CD4-positive, alpha-beta T cell (primary cell): ENCODE measurements around the gene MAP3K7CL. TPM values are rescaled to one million over a fixed set of nuclear protein-coding genes. Genes with fewer than 3 reads are reported as not detected.

Source experiments
- ATAC-seq: fragments of 200-7000 bp; cut with Tn5 transposase; one replicate; pipeline ENCODE4 v1.10.0; 2022; ENCODE audit warnings: mild to moderate bottlenecking; ENCODE audit not compliant: poor library complexity
- CTCF ChIA-PET: fragments of 350-600 bp; sonication (Branson Sonifier 250); formaldehyde crosslinking; loops from one replicate; lab custom pipeline; 2021; ENCODE audit warnings: antibody characterized with exemption, inconsistent platforms; lab: Charles Lee
- POLR2A ChIA-PET: fragments of 350-600 bp; sonication (Branson Sonifier 250); formaldehyde crosslinking; loops from one replicate; lab custom pipeline; 2021; ENCODE audit warnings: antibody characterized with exemption, inconsistent platforms; lab: Charles Lee
- DNase-seq, 14 experiments: peaks; one replicate each; pipeline ENCODE4 v3.0.0-alpha.2; 2013 to 2020; ENCODE audit warnings: mixed read lengths in 2 of 14
- H3K27ac ChIP-seq, 2 donors: one replicate each; pipeline versions ENCODE4 v1.5.1 to v1.7.0; 2013; ENCODE audit warnings: low read length in 2 of 2, low read depth in 1 of 2, mild to moderate bottlenecking in 1 of 2
- H3K27me3 ChIP-seq, 2 experiments: 1 replicate in 1 of 2; 2 replicates in 1 of 2; pipeline versions ENCODE4 v1.6.1 to v1.7.0; 2013; ENCODE audit warnings: low read length in 2 of 2, control low read depth in 1 of 2, mild to moderate bottlenecking in 1 of 2, moderate library complexity in 1 of 2; ENCODE audit not compliant: insufficient read depth in 2 of 2, control insufficient read depth in 1 of 2
- H3K36me3 ChIP-seq: one replicate; pipeline ENCODE4 v1.6.1; 2013; ENCODE audit warnings: low read length, control low read depth; ENCODE audit not compliant: insufficient read depth
- H3K4me1 ChIP-seq: one replicate; pipeline ENCODE4 v1.6.1; 2013; ENCODE audit warnings: low read length, control low read depth; ENCODE audit not compliant: insufficient read depth
- H3K4me3 ChIP-seq: one replicate; pipeline ENCODE4 v1.5.1; 2013; ENCODE audit warnings: mild to moderate bottlenecking, low read length, moderate library complexity
- H3K9me3 ChIP-seq, 2 experiments: 1 replicate in 1 of 2; 2 replicates in 1 of 2; pipeline versions ENCODE4 v1.6.1 to v1.7.0; 2013; ENCODE audit warnings: low read length in 2 of 2, mild to moderate bottlenecking in 2 of 2, control low read depth in 1 of 2, moderate library complexity in 1 of 2; ENCODE audit not compliant: control insufficient read depth in 1 of 2, insufficient read depth in 1 of 2
- H3K27ac Mint-ChIP-seq: one replicate; pipeline ENCODE4 v1.8.0; 2020; ENCODE audit warnings: mixed read lengths
- H3K27me3 Mint-ChIP-seq: one replicate; pipeline ENCODE4 v1.8.0; 2021; ENCODE audit warnings: mixed read lengths
- H3K36me3 Mint-ChIP-seq: one replicate; pipeline ENCODE4 v1.8.0; 2021; ENCODE audit warnings: low read depth, mixed read lengths
- H3K4me1 Mint-ChIP-seq: one replicate; pipeline ENCODE4 v1.8.0; 2021; ENCODE audit warnings: low read depth, mixed read lengths
- H3K4me3 Mint-ChIP-seq: one replicate; pipeline ENCODE4 v1.8.0; 2020; ENCODE audit warnings: mild to moderate bottlenecking, mixed read lengths
- H3K9me3 Mint-ChIP-seq: one replicate; pipeline ENCODE4 v1.8.0; 2020; ENCODE audit warnings: mixed read lengths
- CTCF ChIP-seq: fragments of 200-600 bp; IDR thresholded peaks from one replicate; pipeline ENCODE4 v1.8.0; 2022; ENCODE audit warnings: antibody characterized with exemption, mild to moderate bottlenecking
- intact Hi-C, 2 experiments: fragments of 100-400 bp; cut with DNase I in 1 of 2; cut with micrococcal nuclease in 1 of 2; formaldehyde crosslinking; loops; one replicate each; pipeline versions ENCODE4 v1.15.1 to v1.9.0; 2023 to 2025; cut with DNase I, micrococcal nuclease
- total RNA-seq, 174 experiments: library from RNA in 2 of 174; stranded (reverse) in 2 of 174; gene quantifications; one replicate each; pipeline ENCODE4 v1.2.3 and lab custom pipeline; 2021 to 2026

The MAP3K7CL gene
- total RNA-seq, 2 experiments from 2014 or later, result 4.6 to 4.7 TPM

- intact Hi-C loops, result no loop called here
- H3K4me1 ChIP-seq, result no peaks in the 10 kb centered on the region
- H3K4me3 Mint-ChIP-seq, result no peak overlapping the region
- no peak for TF ChIP-seq CTCF
- ATAC-seq (no peak), DNase-seq (no peak)
- ChIA-PET CTCF (no interaction called here), POLR2A (interaction anchor here (0.6 kb wide), 1 partner anchor 236 kb away, joined by 3 read pairs; no protein-coding TSS in a partner anchor)
- H3K36me3 ChIP-seq, result peaks cover 8% of the 10 kb centered on the region
- no peaks in the 10 kb centered on the region for H3K27me3 ChIP-seq
- no peak overlapping the region for H3K4me3 ChIP-seq
- no peak overlapping the region for H3K27ac ChIP-seq
- H3K9me3 ChIP-seq, result no peaks in the 10 kb centered on the region
- H3K27ac Mint-ChIP-seq, result no peak overlapping the region
- no peaks in the 10 kb centered on the region for H3K4me1 Mint-ChIP-seq
- H3K27me3 Mint-ChIP-seq, result no peaks in the 10 kb centered on the region
- no peaks in the 10 kb centered on the region for H3K9me3 Mint-ChIP-seq
- peaks cover 32% of the 10 kb centered on the region for H3K36me3 Mint-ChIP-seq
These were observed 27.6 kb upstream of the MAP3K7CL start for GRCh38 chr21:29102791-29103257.

- H3K4me1 ChIP-seq, result no peaks in the 10 kb centered on the region
- TF ChIP-seq CTCF, result no peak
- H3K36me3 ChIP-seq, result peaks cover 8% of the 10 kb centered on the region
- Mint-ChIP-seq H3K4me3 (no peak overlapping the region), H3K4me1 (no peaks in the 10 kb centered on the region), H3K9me3 (no peaks in the 10 kb centered on the region), H3K27ac (no peak overlapping the region), H3K36me3 (peaks cover 28% of the 10 kb centered on the region), H3K27me3 (no peaks in the 10 kb centered on the region)
- no peaks in the 10 kb centered on the region for H3K27me3 ChIP-seq
- H3K27ac ChIP-seq, result no peak overlapping the region
- CTCF ChIA-PET, result no interaction called here
- no peak for ATAC-seq
- DNase-seq, result no peak
- no peak overlapping the region for H3K4me3 ChIP-seq
- H3K9me3 ChIP-seq, result no peaks in the 10 kb centered on the region
- POLR2A ChIA-PET, result no interaction called here
- intact Hi-C loops, result no loop called here
These were observed 26.2 kb upstream of the MAP3K7CL start for GRCh38 chr21:29104239-29104708.

- TF ChIP-seq CTCF, result no peak
- H3K4me1 ChIP-seq, result no peaks in the 10 kb centered on the region
- no peak for ATAC-seq
- POLR2A ChIA-PET, result no interaction called here
- no peaks in the 10 kb centered on the region for H3K27me3 ChIP-seq
- no peak overlapping the region for H3K27ac Mint-ChIP-seq
- DNase-seq, result no peak
- intact Hi-C loops, result no loop called here
- H3K36me3 Mint-ChIP-seq, result peaks cover 25% of the 10 kb centered on the region
- no peaks in the 10 kb centered on the region for H3K9me3 Mint-ChIP-seq
- CTCF ChIA-PET, result no interaction called here
- peaks cover 8% of the 10 kb centered on the region for H3K36me3 ChIP-seq
- H3K27ac ChIP-seq, result no peak overlapping the region
- no peaks in the 10 kb centered on the region for H3K4me1 Mint-ChIP-seq
- no peaks in the 10 kb centered on the region for H3K27me3 Mint-ChIP-seq
- no peaks in the 10 kb centered on the region for H3K9me3 ChIP-seq
- no peak overlapping the region for H3K4me3 ChIP-seq
- no peak overlapping the region for H3K4me3 Mint-ChIP-seq
These were observed 25.2 kb upstream of the MAP3K7CL start for GRCh38 chr21:29105218-29105617.
